Measurements from ENCODE around the gene RBMS2.

RBMS2 gene

DNA sequence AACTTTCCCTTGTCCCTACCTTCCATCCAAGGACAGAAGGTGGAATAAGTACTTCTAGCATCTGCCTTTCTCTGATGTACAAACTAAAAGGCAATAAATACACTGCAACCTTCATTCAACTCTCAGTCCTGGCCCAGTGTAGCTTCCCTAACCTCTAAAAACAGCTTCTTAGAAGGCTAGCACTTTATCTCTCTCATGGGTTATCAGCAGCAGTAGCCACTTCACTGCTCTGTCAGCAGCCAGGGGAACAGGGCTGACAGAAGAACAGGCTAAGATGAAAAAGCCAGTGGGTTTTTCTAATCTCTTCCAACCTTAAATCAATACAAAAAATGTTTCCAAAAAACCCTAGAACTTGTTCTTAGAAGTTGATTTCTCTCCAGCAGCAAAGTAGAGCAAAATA is 95.3 kb downstream of the RBMS2 start:
- no peak for DNase-seq (ENCODE audit: low read depth)
- no peak overlapping the region for H3K4me3 ChIP-seq (ENCODE audit: low read length)
- TF ChIP-seq, protein P1, sequence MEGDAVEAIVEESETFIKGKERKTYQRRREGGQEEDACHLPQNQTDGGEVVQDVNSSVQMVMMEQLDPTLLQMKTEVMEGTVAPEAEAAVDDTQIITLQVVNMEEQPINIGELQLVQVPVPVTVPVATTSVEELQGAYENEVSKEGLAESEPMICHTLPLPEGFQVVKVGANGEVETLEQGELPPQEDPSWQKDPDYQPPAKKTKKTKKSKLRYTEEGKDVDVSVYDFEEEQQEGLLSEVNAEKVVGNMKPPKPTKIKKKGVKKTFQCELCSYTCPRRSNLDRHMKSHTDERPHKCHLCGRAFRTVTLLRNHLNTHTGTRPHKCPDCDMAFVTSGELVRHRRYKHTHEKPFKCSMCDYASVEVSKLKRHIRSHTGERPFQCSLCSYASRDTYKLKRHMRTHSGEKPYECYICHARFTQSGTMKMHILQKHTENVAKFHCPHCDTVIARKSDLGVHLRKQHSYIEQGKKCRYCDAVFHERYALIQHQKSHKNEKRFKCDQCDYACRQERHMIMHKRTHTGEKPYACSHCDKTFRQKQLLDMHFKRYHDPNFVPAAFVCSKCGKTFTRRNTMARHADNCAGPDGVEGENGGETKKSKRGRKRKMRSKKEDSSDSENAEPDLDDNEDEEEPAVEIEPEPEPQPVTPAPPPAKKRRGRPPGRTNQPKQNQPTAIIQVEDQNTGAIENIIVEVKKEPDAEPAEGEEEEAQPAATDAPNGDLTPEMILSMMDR (conservative IDR thresholded peaks at IDR 0.05; ENCODE audit: low read depth, low read length): no peak

DNA sequence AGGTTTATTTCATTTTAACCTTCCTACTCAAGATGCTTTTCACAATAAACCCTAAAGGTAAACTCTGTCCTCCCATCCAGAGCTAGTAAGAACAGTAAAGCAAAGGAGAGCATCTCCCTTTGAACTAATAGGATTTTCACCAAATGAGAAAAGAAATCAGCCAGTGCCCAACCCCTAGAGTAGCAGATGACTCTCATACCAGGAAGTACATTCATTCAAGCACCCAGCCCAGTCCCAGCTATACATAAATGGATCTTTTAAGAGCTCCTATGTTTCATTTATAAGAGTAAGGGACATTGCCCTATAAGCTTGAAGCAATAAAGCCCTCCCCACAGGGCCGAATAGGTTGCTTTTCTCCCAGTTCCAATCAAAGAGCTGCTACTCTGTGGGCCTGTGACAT is 100.9 kb downstream of the RBMS2 start:
- DNase-seq (ENCODE audit: low read depth): no peak
- H3K4me3 ChIP-seq (ENCODE audit: low read length): no peak overlapping the region
- TF ChIP-seq, protein P1 (conservative IDR thresholded peaks at IDR 0.05; ENCODE audit: low read depth, low read length): no peak

DNA sequence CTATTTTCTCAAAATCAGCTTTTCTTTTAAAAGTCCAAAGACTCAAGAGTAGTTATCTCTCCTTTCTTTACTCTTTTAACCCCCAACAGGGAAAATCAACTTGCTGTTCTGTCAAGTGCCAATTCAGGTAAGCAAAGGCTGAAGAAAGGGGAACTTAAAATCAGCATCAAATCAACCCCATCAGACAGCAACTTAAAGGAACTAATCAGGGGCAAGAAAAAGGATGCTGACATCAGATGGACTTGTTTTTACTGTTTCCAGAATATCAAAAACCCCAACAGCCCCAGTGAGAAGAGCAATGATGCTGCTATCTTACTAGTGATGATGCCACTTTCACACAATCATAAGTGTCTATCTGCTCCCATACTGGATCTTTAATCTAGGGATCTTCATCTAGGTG is 105.1 kb downstream of the RBMS2 start:
- DNase-seq (ENCODE audit: low read depth): no peak
- TF ChIP-seq, protein P1 (conservative IDR thresholded peaks at IDR 0.05; ENCODE audit: low read depth, low read length): no peak
- no peak overlapping the region for H3K4me3 ChIP-seq (ENCODE audit: low read length)

DNA sequence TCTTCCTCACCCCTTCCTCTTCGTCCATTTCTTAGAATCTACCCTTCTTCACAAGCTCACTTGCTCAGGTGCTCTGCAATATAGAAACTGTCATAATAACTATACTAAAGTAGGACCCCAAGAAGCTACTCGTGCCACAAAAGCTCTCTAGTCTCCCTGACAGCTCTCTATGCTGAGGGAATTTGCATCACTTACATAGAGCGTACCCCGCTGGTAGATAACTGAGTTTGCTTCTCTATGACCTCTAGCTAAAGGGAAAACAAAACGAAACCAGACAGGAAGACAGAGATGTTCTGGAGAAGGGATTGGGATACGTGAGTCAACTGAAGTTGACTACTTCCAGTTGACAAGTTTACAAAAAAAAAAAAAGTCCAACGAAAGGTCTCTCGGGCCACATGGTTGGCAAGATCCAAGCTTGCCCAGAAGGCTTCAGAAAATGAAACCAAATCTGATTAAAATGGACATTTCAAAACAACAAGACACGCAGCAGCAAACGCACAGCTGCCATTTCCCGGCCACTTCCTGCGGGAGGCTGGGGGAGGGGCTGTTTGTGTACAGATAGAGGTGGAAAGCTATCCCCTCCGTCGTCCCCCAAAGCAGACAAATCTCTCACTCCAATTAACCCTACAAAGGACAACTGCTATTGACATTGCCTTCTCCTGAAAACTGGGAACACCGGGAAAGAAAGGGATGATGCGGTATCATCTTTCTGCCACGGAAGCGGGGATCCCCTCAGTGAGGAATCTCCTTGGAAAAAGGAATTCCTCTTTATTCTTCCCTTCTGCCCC is 107.2 kb downstream of the RBMS2 start:
- TF ChIP-seq, protein P1 (conservative IDR thresholded peaks at IDR 0.05; ENCODE audit: low read depth, low read length): no peak

DNA sequence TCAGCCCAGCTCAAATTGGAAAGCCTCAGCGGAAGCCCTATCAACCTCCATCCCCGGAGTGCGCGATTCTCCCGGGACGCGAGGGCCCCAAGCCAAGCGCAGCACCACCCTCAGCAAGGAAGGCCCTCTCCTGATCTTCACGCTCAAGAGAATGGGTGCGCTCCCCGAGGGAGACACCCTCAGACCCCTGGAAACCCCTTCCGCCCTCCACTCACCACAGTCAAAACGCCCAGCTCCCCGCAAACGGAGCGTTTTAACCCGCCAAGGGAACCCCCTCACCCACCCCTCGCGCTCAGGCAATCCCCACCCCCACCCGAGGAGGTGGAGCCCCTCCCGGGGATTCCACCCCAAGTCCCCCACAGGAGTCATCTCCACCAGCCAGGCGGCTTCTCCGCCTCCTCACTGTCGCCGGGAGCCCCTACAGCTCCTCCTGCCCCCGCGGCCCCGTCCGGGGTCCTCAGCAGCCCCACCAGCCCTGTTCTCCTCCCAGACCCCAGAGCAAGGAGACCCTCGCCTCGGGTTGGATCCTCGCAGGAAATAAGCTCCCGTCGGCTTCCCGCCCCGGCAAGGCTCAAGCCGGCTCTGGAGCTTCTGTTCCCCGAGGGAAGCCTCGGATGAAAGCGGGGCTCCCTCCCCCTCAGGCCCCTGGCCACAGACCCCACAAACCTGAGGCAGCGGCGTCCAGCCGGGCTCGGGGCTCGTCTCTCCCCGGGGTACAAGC is 108.0 kb downstream of the RBMS2 start:
- TF ChIP-seq, protein P1 (conservative IDR thresholded peaks at IDR 0.05; ENCODE audit: low read depth, low read length): no peak
- DNase-seq (ENCODE audit: low read depth): no peak
- H3K4me3 ChIP-seq (ENCODE audit: low read length): peak overlapping the region; percentile 81

More for the DNA sequence above, 107.2 kb downstream of the RBMS2 start:
- DNase-seq (ENCODE audit: low read depth): no peak
- H3K4me3 ChIP-seq (ENCODE audit: low read length): peak overlapping the region; percentile 81

DNA sequence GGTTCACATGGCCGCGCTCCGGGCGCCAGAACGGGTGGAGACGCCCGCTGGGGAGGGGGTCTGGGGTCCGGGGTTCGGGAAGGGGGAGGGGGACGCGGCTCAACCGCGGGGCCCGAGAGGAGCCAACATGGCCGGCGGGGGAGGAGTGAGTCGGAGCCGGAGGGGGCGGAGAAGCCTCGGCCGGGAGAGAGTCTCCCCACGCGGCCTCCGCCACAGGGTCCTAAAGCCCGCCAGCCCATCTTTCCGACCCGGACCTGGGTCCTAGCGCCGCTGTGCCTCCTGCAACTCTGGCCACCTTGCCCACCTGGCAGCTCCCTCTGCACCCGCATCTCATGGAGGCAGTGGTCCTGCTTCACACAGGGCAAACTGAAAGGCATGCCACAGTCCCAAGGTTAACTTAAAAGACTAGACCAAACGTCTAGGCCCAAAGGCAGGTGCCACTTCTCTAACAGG is 108.6 kb downstream of the RBMS2 start, which contains the start of gene BAZ2A:
TSS of gene BAZ2A (minus strand) at position 147 of the 453 bp plus-strand sequence. CDS start 12,796 bp downstream, outside the sequence.
- H3K4me3 ChIP-seq (ENCODE audit: low read length): peak within 1 kb of the TSS; percentile 81
- TF ChIP-seq, protein P1 (conservative IDR thresholded peaks at IDR 0.05; ENCODE audit: low read depth, low read length): no peak
- no peak for DNase-seq (ENCODE audit: low read depth)

Data from retinal pigment epithelial cell (primary cell).